ENCODE results near the gene KCNQ4. TPM values are rescaled to one million over a fixed set of nuclear protein-coding genes. Genes with fewer than 3 reads are reported as not detected.
A peak's percentile ranks its signal among the peaks of the same experiment; 100 is the strongest.

Gene KCNQ4
- total RNA-seq, 2 donors from 2014 or later = 1.8 to 1.9 TPM

DNA sequence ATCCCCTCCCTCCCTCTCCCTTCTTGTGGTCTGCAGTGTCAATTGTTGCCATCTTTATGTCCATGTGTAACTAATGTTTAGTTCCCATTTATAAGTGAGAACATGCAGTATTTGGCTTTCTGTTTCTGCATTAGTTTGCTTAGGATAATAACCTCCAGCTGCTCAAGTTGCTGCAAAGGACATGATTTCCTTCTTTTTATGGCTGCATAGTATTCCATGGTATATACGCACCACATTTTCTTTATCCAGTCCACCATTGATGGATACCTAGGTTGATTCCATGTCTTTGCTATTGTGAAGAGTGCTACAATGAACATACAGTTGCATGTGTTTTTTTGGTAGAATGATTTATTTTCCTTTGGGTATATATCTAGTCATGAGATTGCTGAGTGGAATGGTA, 62.3 kb downstream of the KCNQ4 start:
- Histone ChIP-seq H3K9ac (ENCODE audit: low read depth in 2 of 2, low read length in 2 of 2) (no peak overlapping the region), H3K27ac (no peak overlapping the region), H3K9me3 (no peaks in the 10 kb centered on the region), H3K4me1 (no peaks in the 10 kb centered on the region), H3K4me3 (no peak overlapping the region), H3K27me3 (no peaks in the 10 kb centered on the region), H3K36me3 (no peaks in the 10 kb centered on the region)
- no peak for DNase-seq
- TF ChIP-seq, protein P1, sequence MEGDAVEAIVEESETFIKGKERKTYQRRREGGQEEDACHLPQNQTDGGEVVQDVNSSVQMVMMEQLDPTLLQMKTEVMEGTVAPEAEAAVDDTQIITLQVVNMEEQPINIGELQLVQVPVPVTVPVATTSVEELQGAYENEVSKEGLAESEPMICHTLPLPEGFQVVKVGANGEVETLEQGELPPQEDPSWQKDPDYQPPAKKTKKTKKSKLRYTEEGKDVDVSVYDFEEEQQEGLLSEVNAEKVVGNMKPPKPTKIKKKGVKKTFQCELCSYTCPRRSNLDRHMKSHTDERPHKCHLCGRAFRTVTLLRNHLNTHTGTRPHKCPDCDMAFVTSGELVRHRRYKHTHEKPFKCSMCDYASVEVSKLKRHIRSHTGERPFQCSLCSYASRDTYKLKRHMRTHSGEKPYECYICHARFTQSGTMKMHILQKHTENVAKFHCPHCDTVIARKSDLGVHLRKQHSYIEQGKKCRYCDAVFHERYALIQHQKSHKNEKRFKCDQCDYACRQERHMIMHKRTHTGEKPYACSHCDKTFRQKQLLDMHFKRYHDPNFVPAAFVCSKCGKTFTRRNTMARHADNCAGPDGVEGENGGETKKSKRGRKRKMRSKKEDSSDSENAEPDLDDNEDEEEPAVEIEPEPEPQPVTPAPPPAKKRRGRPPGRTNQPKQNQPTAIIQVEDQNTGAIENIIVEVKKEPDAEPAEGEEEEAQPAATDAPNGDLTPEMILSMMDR (IDR thresholded peaks at IDR 0.05) = no peak
- intact Hi-C loops (cut with DNase I) = loop anchor here (5.0 to 10.0 kb wide), 2 partner anchors 171 to 234 kb away; no protein-coding TSS in a partner anchor

DNA sequence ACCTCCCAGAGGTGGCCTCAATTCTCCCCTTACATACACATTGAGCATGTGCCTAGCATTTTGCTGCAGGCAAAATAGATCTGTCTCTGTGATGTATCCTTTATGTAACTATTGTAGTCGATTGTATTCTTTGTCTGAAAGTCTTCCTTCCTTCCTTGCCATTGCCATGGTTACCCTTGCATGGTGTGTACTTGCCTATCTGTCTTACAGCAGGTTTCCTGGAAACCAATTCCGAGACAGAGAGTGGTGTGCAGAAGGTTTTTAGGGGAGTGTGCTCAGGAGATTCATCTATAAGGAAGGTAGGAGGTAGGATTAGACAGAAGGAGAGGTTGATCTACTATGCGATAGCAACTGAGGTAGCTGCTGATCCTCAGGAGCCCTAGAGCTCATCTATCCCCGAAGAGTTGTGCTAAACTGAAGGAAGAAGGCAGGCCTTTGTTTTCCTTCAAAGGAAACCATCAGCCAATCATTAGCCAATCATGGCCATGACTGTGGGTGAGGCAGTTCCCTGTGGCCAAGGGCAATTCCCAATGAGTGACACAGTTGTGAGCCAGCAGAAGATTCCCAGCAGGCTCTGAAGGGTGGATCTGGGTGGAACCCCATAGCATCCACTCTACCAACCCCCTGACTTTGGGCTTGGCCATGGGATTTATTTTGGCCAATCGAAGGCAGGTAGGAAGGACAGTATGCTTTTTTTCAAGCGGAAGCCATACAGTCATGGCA, 63.6 kb downstream of the KCNQ4 start:
- no peaks in the 10 kb centered on the region for H3K36me3 ChIP-seq
- H3K4me3 ChIP-seq = no peak overlapping the region
- no peak for DNase-seq
- TF ChIP-seq, protein P1 (IDR thresholded peaks at IDR 0.05) = no peak
- no peak overlapping the region for H3K9ac ChIP-seq (ENCODE audit: low read depth in 2 of 2, low read length in 2 of 2)
- no peaks in the 10 kb centered on the region for H3K9me3 ChIP-seq
- intact Hi-C loops (cut with DNase I) = loop anchor here (5.0 to 10.0 kb wide), 2 partner anchors 172 to 235 kb away; no protein-coding TSS in a partner anchor
- H3K27ac ChIP-seq = no peak overlapping the region
- no peaks in the 10 kb centered on the region for H3K27me3 ChIP-seq
- no peaks in the 10 kb centered on the region for H3K4me1 ChIP-seq

DNA sequence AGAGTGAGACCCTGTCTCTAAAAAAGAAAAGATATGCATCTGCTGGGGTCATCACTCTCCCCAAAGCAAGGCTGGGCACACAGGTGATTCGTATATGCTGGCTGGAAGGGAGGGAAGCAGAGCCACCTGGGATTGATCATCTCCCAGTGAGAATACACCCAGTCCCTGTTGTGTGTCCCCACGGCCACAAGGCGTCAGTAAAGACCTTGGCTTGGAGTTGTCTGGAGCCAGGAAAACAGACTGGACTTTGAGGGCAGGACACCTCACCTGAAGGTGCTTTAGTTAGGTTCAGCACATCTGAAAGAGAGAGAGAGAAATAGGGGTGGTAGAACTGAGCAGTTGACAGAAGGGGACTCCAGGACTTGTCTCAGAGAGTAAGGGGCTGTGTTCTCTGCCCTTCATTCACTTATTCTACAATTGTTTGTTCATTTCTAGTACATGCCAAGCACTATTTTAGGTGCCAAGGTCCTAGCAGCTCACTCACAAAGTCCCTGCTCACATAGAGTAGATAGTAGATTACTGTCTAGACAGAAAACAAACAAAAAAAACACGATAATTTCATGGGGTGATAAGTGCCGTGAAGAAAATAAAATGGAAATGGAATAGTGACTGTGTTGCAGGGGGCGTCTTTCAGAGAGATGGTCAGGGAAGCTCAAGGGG, 65.1 kb downstream of the KCNQ4 start:
- H3K36me3 ChIP-seq = no peaks in the 10 kb centered on the region
- TF ChIP-seq, protein P1 (IDR thresholded peaks at IDR 0.05) = peak; percentile 60
- no peak overlapping the region for H3K27ac ChIP-seq
- H3K4me1 ChIP-seq = no peaks in the 10 kb centered on the region
- no peaks in the 10 kb centered on the region for H3K27me3 ChIP-seq
- no peak overlapping the region for H3K9ac ChIP-seq (ENCODE audit: low read depth in 2 of 2, low read length in 2 of 2)
- DNase-seq = peak; percentile 77
- no peaks in the 10 kb centered on the region for H3K9me3 ChIP-seq
- intact Hi-C loops (cut with DNase I) = loop anchor here (2.0 to 10.0 kb wide), 4 partner anchors 74 to 236 kb away; no protein-coding TSS in a partner anchor
- H3K4me3 ChIP-seq = no peak overlapping the region

DNA sequence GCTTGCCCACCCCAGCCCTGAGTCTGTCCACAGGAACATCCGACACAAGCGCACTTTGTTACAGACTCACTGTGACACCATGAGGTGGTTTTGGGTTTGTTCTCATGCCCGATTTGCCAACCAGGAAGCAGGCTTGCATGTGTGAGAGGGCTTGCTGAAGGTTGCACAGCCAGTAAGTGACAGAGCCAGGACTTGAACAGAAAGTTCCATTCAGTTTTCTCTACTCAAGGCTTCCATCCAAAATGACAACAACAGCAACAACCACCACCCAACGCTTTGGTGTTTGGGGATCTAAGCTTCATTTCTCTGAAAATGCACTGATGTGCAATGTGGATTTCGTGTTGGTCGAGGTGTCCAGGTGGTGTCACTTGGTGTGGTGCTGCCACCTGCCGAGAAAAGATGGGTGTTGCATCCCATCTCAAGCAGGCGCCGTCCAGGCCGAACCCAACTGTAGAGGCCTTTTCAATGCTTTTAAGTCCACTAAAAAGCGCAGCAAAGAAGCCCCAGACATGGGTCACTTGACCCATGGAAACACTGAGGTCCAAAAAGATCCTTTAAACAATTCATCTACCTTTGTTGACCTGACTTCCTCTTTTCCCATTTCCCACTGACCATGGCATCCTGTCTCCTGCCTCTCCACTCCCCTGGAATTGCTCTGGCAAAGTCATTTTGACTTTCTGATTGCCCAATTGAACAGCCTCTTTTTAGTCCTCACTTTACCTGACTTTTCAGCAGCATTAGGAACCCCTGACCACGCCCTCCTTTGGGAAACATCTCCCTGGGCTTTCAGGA, 66.4 kb downstream of the KCNQ4 start:
- H3K4me1 ChIP-seq = no peaks in the 10 kb centered on the region
- intact Hi-C loops (cut with DNase I) = loop anchor here (2.0 to 10.0 kb wide), 4 partner anchors 75 to 238 kb away; no protein-coding TSS in a partner anchor
- no peak overlapping the region for H3K27ac ChIP-seq
- DNase-seq = peak; percentile 71
- no peak overlapping the region for H3K4me3 ChIP-seq
- TF ChIP-seq, protein P1 (IDR thresholded peaks at IDR 0.05) = peak; percentile 89
- no peak overlapping the region for H3K9ac ChIP-seq (ENCODE audit: low read depth in 2 of 2, low read length in 2 of 2)
- H3K9me3 ChIP-seq = no peaks in the 10 kb centered on the region
- no peaks in the 10 kb centered on the region for H3K36me3 ChIP-seq
- H3K27me3 ChIP-seq = no peaks in the 10 kb centered on the region

DNA sequence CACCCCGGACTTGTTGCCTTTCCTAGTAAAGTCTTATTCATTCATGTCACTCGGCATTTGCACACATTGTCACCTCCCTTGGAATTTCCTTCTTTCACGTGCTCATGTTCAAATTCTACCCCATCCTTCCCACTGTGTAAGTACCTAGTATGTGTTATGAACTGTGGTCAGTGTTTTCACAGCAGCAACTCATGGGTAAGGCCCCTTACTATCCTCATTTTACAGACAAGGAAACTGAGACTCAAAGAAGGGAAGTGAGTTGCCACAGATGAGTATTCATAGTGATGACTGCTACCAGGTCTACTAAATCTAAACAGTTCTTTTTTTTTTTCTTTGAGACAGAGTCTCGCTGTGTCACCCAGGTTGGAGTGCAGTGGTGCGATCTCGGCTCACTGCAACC, 68.1 kb downstream of the KCNQ4 start:
- intact Hi-C loops (cut with DNase I) = no loop called here
- H3K4me3 ChIP-seq = no peak overlapping the region
- H3K27me3 ChIP-seq = no peaks in the 10 kb centered on the region
- no peaks in the 10 kb centered on the region for H3K36me3 ChIP-seq
- DNase-seq = no peak
- H3K27ac ChIP-seq = no peak overlapping the region
- H3K9me3 ChIP-seq = no peaks in the 10 kb centered on the region
- TF ChIP-seq, protein P1 (IDR thresholded peaks at IDR 0.05) = no peak
- no peak overlapping the region for H3K9ac ChIP-seq (ENCODE audit: low read depth in 2 of 2, low read length in 2 of 2)
- no peaks in the 10 kb centered on the region for H3K4me1 ChIP-seq

Measured in colonic mucosa (tissue), 4 donors.